RWPE1 (cell line): ENCODE measurements around the gene SCLY.

Source experiments
- CTCF ChIA-PET: fragments of 350-600 bp; sonication (Branson Sonifier 250); formaldehyde crosslinking; extraction: SDS; loops from one replicate; lab custom pipeline; 2021; lab: Yijun Ruan, JAX
- POLR2A ChIA-PET: fragments of 400-600 bp; formaldehyde crosslinking; extraction: SDS; loops from one replicate; lab custom pipeline; 2020; ENCODE audit warnings: antibody characterized with exemption; ENCODE audit not compliant: low non-redundant PET; lab: Yijun Ruan, JAX
- DNase-seq: peaks from one replicate; pipeline ENCODE4 v3.0.0; 2012; ENCODE audit warnings: low spot score
- H3K27ac ChIP-seq: fragments of 450-650 bp; 2 replicates; pipeline ENCODE4 v1.5.1; 2017
- TF ChIP-seq, protein P1 (sequence below): fragments of 450-650 bp; conservative IDR thresholded peaks from 2 replicates; pipeline ENCODE4 v1.5.1; 2017; ENCODE audit warnings: low read depth, mild to moderate bottlenecking

SCLY gene

GRCh38 chr2:238097988-238098871, 37.4 kb downstream of the SCLY start:
- ChIA-PET CTCF (interaction anchor here (1.2 kb wide), 1 partner anchor 240 kb away, joined by 4 read pairs; no protein-coding TSS in a partner anchor), POLR2A (no interaction called here)
- DNase-seq: peak; percentile 90
- H3K27ac ChIP-seq: peak overlapping the region; percentile 38
- TF ChIP-seq, protein P1, sequence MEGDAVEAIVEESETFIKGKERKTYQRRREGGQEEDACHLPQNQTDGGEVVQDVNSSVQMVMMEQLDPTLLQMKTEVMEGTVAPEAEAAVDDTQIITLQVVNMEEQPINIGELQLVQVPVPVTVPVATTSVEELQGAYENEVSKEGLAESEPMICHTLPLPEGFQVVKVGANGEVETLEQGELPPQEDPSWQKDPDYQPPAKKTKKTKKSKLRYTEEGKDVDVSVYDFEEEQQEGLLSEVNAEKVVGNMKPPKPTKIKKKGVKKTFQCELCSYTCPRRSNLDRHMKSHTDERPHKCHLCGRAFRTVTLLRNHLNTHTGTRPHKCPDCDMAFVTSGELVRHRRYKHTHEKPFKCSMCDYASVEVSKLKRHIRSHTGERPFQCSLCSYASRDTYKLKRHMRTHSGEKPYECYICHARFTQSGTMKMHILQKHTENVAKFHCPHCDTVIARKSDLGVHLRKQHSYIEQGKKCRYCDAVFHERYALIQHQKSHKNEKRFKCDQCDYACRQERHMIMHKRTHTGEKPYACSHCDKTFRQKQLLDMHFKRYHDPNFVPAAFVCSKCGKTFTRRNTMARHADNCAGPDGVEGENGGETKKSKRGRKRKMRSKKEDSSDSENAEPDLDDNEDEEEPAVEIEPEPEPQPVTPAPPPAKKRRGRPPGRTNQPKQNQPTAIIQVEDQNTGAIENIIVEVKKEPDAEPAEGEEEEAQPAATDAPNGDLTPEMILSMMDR: no peak

DNA sequence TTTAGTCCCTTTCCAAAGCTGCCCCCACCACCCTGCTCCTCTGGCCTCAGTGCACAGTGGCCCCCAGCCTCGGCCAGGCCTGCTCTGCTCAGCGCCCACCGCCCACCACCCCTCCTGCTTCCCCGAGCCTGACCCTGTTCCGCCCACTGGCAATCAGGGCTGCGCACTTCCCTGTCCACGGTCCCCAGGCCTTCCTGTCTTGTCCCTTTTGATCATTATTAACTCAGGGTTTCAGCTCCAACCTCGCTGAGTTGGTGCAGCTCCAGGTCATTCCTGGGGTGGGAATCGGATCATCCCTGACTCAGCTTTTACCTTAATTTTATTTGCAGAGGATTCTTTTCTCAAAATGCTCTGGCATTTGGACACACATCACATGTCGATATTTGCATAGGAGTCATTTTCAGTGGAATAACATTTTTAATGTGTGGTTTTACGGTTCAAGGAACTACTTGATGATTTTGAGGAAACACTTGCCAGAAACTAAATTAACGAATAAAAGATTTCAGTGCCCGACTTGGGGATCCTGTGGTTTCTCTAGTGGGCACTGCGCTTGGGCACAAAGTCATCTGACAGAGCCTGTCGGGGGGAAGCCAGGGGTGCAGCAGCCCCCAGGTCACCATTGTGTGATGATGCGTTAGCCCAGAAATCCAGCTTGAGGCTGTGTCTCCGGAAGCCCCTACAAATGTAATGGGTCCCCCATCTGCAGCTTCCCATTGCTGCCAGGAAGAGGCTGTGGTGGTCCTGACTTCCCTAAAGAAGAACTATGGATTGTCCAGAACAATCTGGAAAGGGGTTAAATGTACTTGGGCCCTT, 38.3 kb downstream of the SCLY start:
- CTCF ChIA-PET: interaction anchor here (1.2 kb wide), 1 partner anchor 241 kb away, joined by 4 read pairs; no protein-coding TSS in a partner anchor

DNA sequence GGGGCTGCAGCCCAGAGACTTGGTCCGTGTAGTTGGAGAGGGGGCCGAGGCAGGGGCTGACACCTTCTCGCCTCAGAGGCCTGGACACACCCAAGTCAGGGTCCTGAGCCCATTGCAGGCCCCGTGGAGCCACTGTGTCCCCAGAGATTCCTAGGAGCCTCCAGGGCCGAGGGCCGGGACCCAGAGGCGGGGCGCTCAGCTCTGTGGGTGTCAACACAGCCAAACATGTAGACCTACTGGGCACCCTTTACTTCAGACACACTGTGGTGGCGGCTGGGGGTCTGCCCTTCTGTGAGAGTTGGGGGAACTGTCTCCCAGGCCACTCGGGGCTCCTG, 38.9 kb downstream of the SCLY start:
- ChIA-PET POLR2A (no interaction called here), CTCF (no interaction called here)
- TF ChIP-seq, protein P1: no peak
- DNase-seq: no peak
- no peak overlapping the region for H3K27ac ChIP-seq

More for the DNA sequence above, 38.3 kb downstream of the SCLY start:
- DNase-seq: no peak
- POLR2A ChIA-PET: no interaction called here
- peak overlapping the region; percentile 38 for H3K27ac ChIP-seq
- TF ChIP-seq, protein P1: no peak

DNA sequence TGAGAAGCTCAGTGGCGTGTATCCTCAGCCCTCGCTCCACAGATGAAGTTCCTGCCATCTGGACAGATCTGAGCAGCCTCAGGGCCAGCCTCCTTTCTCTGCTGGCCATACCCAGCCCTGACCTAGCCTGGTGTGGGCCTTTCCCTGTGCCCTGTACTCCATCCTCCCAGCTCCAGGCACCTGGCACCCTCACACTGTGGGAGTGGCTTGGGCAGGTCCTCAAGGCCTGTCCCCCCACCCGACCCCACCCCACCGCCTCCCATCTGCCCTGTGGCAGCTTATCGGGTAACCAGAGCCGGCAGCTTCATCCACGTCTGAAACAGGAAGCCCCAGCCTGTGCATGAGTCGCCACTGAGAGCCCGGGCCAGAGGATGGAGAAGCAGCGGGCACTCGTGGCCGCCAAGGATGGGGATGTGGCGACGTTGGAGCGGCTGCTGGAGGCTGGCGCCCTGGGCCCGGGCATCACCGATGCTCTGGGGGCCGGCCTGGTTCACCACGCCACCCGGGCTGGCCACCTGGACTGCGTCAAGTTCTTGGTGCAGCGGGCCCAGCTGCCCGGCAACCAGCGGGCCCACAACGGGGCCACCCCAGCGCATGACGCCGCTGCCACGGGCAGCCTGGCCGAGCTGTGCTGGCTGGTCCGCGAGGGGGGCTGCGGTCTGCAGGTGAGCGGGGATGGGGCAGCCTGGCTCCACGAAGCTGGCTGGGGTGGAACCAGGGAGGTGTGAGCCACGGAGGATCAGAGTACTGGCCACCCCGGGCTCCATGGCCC, 39.4 kb downstream of the SCLY start, which contains the start of gene ESPNL:
TSS of gene ESPNL (plus strand) at position 292 of the 772 bp plus-strand sequence. CDS start at position 372, 80 bp downstream.
- ChIA-PET POLR2A (no interaction called here), CTCF (no interaction called here)
- TF ChIP-seq, protein P1: no peak
- no peak for DNase-seq
- H3K27ac ChIP-seq: no peak within 1 kb of the TSS

- H3K27ac ChIP-seq: no peak overlapping the region
- TF ChIP-seq, protein P1: no peak
- ChIA-PET CTCF (interaction anchor here (1.2 kb wide), 1 partner anchor 59 kb away, joined by 3 read pairs; no protein-coding TSS in a partner anchor), POLR2A (no interaction called here)
- no peak for DNase-seq
These were observed 40.3 kb downstream of the SCLY start for GRCh38 chr2:238100821-238101771.
